ENCODE measurements around the gene KCNK17. TPM values are rescaled to one million over a fixed set of nuclear protein-coding genes. Genes with fewer than 3 reads are reported as not detected.

KCNK17 gene
- total and polyA plus RNA-seq, 12 donors, result 0.13 to 0.39 (median 0.19) TPM; not detected in 6

- H3K36me3 ChIP-seq, result no peaks in the 10 kb centered on the region
- peaks cover 0 to 33% (median 3%) of the 10 kb centered on the region in 7 donors for H3K27me3 ChIP-seq
- peaks cover 0 to 16% (median 0%) of the 10 kb centered on the region in 9 donors for H3K4me1 ChIP-seq
- WGBS, 2 donors, result 72 to 77% methylated on average over 7 of the region's 7 CpGs
- peak in 1 of 8 donors; percentile 34 for ATAC-seq
- H3K4me3 ChIP-seq, result no peak overlapping the region
- H3K9me3 ChIP-seq, result no peaks in the 10 kb centered on the region
- DNase-seq, result no peak
- intact Hi-C loops (cut with DNase I), result no loop called here
- no peak overlapping the region for H3K27ac ChIP-seq
- TF ChIP-seq CTCF (IDR thresholded peaks at IDR 0.05), result no peak
Measured at GRCh38 chr6:39333644-39334438, 19.6 kb upstream of the KCNK17 start.

GRCh38 chr6:39330476-39330875 lies 16.3 kb upstream of the KCNK17 start:
- 66 to 72% methylated on average over 3 of the region's 3 CpGs for WGBS, 2 donors
- H3K4me3 ChIP-seq, result no peak overlapping the region
- intact Hi-C loops (cut with DNase I), result no loop called here
- DNase-seq (peak in 1 of 2 donors; percentile 30), ATAC-seq (peak in 6 of 8 donors; percentile 41 to 64 (median 51))
- H3K36me3 ChIP-seq, result no peaks in the 10 kb centered on the region
- TF ChIP-seq CTCF (IDR thresholded peaks at IDR 0.05), result no peak
- H3K9me3 ChIP-seq, result no peaks in the 10 kb centered on the region
- H3K27ac ChIP-seq, result no peak overlapping the region
- H3K27me3 ChIP-seq, result peaks cover 0 to 47% (median 23%) of the 10 kb centered on the region in 7 donors
- peaks cover 0 to 3% (median 0%) of the 10 kb centered on the region in 9 donors for H3K4me1 ChIP-seq

- intact Hi-C loops (cut with DNase I), result no loop called here
- ATAC-seq (peak in 6 of 8 donors; percentile 34 to 76 (median 59)), DNase-seq (no peak)
- no peaks in the 10 kb centered on the region for H3K36me3 ChIP-seq
- H3K4me3 ChIP-seq, result no peak overlapping the region
- no peaks in the 10 kb centered on the region for H3K4me1 ChIP-seq
- H3K27me3 ChIP-seq, result peaks cover 0 to 47% (median 23%) of the 10 kb centered on the region in 7 donors
- no peaks in the 10 kb centered on the region for H3K9me3 ChIP-seq
- no peak overlapping the region for H3K27ac ChIP-seq
- 78 to 80% methylated on average over 3 of the region's 3 CpGs for WGBS, 2 donors
- TF ChIP-seq CTCF (IDR thresholded peaks at IDR 0.05), result no peak
Measured at GRCh38 chr6:39330057-39330456, 15.8 kb upstream of the KCNK17 start.

- H3K4me3 ChIP-seq, result no peak overlapping the region
- no peak for TF ChIP-seq CTCF (IDR thresholded peaks at IDR 0.05)
- H3K4me1 ChIP-seq, result no peaks in the 10 kb centered on the region
- H3K27ac ChIP-seq, result no peak overlapping the region
- ATAC-seq, result no peak
- intact Hi-C loops (cut with DNase I), result no loop called here
- H3K36me3 ChIP-seq, result no peaks in the 10 kb centered on the region
- no peaks in the 10 kb centered on the region for H3K9me3 ChIP-seq
- whole genome bisulfite sequencing, 2 donors, result 86 to 89% methylated on average over 12 of the region's 12 CpGs
- no peak for DNase-seq
- H3K27me3 ChIP-seq, result peaks cover 0 to 41% (median 23%) of the 10 kb centered on the region in 7 donors
Measured at GRCh38 chr6:39328066-39328465, 13.8 kb upstream of the KCNK17 start.
